GM12873 (cell line): ENCODE data around the gene JMJD1C.

ENCODE experiments used
- TF ChIP-seq, protein P1 (sequence below): IDR thresholded peaks from 2 replicates; pipeline ENCODE4 v1.5.1; 2012; ENCODE audit warnings: low read depth, mild to moderate bottlenecking, moderate library complexity, low read length, control low read depth; ENCODE audit not compliant: insufficient read depth; ENCODE audit errors: missing control alignments

JMJD1C gene

GRCh38 chr10:63434866-63435854, 30.6 kb downstream of the JMJD1C start:
- TF ChIP-seq, protein P1, sequence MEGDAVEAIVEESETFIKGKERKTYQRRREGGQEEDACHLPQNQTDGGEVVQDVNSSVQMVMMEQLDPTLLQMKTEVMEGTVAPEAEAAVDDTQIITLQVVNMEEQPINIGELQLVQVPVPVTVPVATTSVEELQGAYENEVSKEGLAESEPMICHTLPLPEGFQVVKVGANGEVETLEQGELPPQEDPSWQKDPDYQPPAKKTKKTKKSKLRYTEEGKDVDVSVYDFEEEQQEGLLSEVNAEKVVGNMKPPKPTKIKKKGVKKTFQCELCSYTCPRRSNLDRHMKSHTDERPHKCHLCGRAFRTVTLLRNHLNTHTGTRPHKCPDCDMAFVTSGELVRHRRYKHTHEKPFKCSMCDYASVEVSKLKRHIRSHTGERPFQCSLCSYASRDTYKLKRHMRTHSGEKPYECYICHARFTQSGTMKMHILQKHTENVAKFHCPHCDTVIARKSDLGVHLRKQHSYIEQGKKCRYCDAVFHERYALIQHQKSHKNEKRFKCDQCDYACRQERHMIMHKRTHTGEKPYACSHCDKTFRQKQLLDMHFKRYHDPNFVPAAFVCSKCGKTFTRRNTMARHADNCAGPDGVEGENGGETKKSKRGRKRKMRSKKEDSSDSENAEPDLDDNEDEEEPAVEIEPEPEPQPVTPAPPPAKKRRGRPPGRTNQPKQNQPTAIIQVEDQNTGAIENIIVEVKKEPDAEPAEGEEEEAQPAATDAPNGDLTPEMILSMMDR, result no peak

- TF ChIP-seq, protein P1, result no peak
Observed at GRCh38 chr10:63431962-63432797, 33.6 kb downstream of the JMJD1C start.

DNA sequence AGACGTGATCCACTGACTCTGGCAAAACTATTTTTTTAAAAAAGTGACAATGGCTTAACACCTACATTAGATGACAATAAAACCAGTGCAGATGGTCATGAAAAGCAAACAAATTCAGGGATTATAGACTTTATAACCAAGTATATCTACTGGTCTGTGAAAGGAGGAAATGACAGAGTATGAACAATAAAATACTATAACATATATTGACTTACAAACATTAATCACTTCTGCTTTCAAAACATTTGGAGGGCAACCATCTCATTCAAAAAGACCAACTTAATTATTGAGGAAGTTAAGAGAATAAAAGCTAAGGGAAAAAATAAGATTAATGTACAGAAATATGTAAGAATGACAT, 34.8 kb downstream of the JMJD1C start:
- TF ChIP-seq, protein P1, result no peak

GRCh38 chr10:63430091-63430998, 35.4 kb downstream of the JMJD1C start:
- TF ChIP-seq, protein P1, result no peak

GRCh38 chr10:63429281-63429680, 36.5 kb downstream of the JMJD1C start:
- TF ChIP-seq, protein P1, result no peak

DNA sequence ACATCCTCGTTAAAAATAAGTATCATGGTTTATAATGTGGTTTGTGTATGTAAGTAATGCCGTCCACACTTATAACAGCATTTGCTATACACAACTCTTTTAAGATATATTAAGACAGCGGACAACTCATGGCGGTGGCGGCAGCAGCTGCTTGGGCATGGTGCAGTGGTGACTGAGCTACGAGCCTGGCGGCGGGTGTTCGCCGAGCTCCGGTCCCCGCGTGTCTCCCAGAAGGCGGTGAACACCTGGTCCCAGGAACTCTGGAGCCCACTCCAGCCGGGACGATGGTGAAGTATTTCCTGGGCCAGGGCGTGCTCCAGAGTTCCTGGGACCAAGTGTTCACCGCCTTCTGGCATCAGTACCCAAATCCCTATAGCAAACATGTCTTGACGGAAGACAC, 38.8 kb downstream of the JMJD1C start:
- TF ChIP-seq, protein P1, result no peak
